Endothelial cell of hepatic sinusoid (primary cell): Measurements from ENCODE around the gene FARS2.

ENCODE experiments used
- in situ Hi-C: cut with HindIII; loops from 2 replicates; pipeline ENCODE4 v1.10.0; 2017; ENCODE audit warnings: low sequenced_read_pairs

The FARS2 gene

GRCh38 chr6:5365436-5366195 lies 104.3 kb downstream of the FARS2 start:
- in situ Hi-C loops, result no loop called here

GRCh38 chr6:5366941-5367340 lies 105.6 kb downstream of the FARS2 start:
- in situ Hi-C loops, result no loop called here

DNA sequence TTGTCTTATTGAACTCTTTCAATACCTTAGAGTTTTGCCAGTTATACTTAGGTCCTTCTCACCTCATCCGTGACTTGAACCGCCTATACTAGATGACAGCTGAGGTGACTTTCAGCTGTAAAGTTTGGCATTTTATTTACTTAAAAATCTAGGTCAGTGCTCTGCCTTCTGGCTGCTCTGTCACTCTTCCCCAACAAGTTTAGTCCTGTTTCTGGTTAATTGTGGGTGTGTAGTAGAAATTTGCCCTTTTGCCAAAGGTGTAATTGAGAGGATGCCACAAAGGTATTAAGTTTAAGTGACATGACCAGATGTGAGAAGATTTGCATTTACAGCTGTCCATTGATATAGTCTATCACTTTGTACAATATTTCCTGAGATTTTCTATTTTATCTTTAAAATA lies 106.2 kb downstream of the FARS2 start:
- in situ Hi-C loops, result no loop called here

DNA sequence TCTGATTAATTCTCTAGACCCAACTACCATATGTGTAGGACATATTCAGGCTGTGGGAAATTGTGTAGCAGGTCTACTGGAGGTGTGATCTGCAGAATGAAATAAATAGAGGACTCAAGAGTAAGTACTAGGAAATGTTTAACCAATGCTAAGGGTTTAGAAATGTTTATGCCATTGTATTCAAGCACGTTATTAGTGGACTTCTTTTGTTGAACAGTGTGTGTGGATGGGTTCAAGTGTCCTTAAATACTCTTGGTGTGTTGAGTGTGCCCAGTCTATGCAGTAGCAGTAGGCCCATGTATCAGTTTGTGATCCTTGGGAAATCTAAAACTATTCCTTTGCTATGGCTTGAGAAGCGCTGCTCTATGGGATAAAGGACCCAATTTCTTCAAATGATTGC lies 112.1 kb downstream of the FARS2 start:
- in situ Hi-C loops, result no loop called here

DNA sequence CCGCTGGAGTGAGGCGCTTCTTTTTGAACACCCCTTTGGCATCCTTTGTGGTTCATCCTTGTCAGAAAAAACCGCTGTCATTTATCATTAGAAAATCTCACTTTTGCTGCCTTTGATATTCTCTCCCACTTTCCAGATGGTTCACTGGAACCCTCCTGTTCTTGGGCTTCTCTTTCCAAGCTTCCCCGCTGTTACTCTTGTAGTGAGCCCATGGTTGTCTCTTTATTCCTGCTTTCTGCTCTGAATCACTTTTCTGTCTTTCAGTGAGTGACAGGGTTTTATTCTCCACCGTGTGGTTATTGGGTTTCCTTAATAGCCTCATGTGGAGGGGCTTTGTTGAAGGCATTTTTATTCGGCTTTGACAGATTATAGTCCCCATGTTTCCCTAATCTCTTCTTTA lies 117.0 kb downstream of the FARS2 start:
- in situ Hi-C loops, result no loop called here

DNA sequence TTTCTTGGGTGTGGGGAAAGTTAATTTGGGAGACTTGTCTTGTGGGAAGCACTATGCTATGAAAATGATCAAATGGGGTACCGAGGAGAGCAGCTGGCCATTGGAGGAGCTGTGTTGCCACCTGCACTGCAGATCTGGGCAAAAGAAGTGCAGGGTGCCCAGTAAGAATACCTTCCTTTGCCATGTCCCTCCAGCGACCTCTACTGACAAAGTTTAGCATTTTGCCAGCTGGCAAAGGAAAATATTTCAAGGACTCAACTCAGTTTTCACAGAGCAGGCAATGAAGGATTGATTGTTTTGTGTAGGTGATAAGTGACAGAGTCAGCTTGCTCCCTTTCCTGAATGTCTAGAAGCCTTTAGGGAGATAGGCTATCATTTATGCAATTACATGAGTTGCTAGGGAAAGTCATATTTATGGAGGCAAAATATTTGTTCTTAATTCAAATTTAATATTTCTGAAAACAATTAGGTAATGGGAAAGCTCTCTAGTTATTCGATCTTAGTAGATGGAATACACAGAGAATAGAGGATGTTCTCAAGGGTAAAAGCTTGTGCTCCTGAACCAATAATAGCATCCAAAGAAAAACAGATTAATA lies 118.4 kb downstream of the FARS2 start:
- in situ Hi-C loops, result no loop called here

GRCh38 chr6:5383856-5384255 lies 122.5 kb downstream of the FARS2 start:
- in situ Hi-C loops, result no loop called here

DNA sequence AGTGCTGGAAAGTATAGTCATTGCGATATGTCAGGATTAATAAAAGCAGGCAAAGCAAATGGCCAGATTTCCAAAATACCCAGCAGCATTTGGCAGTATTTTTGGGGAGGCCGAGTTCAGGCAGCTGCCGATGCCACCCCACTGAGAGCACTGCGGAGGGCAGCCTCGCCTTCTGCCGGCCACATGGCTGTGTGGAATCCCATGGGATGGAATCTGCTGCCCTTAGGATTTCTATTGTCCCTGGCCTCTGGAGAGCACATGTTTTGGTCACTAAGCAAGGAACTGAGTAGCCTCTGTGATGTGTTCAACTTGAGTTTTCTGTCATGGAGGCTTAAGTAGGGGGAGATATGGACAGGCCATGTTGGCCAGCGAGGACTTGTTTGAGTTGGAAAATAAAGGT lies 123.0 kb downstream of the FARS2 start:
- in situ Hi-C loops, result no loop called here

DNA sequence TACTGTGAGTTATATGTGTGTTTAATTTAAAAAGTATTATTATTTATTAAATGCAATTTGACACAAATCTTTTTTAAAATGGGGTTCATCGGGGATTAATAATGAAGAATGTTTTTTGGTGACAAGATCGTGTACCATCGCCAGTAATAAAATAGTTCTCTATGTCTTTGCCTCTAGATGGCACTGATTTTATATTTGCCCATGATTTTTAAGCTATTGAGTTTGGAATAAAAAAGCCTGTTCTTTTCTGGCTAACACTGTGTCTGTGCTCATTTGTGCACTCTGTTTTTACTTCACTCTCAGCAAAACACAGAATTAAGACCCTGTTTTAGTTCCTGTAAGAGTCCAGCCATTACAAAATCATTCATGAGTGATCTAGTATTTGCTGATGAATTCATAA lies 127.0 kb downstream of the FARS2 start:
- in situ Hi-C loops, result no loop called here

DNA sequence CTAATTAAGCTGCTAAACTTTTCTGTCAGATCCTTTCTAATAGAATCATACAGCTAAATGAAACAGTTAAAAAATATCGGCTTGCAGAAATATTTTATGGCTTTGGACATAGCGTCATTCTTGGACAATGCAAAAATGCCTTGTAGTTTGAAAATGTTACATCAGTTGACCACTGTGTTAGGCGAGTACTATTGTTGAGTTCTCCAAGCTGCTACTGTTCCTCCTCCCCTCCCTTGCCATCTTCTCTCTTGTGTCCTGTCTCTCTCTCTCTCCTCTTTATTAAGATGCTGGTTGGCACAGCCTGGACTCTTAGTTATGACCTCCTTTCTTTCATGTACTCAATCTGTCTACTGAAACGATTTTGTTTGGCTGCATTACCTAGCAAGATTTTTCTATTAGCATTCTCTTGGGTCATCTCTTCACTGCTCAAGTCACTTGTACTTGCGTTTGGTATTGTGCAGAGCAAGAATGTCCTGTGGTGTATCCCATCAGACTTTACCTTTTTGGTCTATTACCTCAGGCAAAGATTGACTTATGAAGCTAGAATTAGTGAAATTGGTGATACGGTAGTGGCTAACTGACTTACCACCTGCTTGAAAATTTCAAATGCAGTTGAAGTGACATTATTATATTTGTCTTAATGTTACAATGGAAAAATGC lies 127.9 kb downstream of the FARS2 start:
- in situ Hi-C loops, result no loop called here

- in situ Hi-C loops, result loop anchor here (5.0 kb wide), 1 partner anchor 53 kb away; no protein-coding TSS in a partner anchor
These were observed 128.9 kb downstream of the FARS2 start for GRCh38 chr6:5390177-5390576.

DNA sequence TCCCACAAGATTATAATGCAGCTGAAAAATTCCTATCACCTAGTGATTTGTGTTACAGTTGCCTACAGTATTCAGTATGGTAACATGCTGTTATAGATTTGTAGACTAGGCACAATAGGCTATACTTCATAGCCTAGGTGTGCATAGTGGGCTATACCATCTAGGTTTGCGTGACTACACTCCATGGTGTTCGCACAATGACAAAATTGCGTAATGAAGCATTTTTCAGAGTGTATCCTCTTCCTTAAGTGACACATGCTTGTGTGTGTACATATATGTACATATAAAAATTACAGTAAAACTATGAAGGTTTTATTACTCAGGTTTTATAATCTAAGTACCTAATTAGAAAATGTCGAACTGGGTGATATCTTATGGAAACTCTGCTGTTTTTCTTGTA lies 133.0 kb downstream of the FARS2 start:
- in situ Hi-C loops, result loop anchor here (5.0 kb wide), 1 partner anchor 57 kb away; no protein-coding TSS in a partner anchor

- in situ Hi-C loops, result no loop called here
These were observed 134.4 kb downstream of the FARS2 start for GRCh38 chr6:5395719-5396118.

DNA sequence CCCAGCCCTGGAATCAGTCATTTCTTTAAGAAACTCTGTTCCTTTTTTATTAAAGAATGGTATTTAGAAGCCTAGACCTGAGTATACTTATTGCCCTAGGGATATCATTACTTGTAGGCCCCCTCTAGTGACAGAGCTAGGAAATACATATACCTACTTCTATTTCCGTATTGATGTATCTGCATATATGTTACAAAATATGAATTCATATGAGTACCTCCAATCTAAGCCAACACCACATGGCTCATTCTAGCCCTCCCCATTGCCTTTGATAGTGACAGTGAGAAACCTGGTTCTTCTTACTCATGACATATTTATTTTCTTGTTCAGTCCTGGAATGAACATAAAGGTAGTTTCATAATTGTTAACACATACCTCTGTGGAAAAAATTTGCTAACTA lies 137.2 kb downstream of the FARS2 start:
- in situ Hi-C loops, result no loop called here

DNA sequence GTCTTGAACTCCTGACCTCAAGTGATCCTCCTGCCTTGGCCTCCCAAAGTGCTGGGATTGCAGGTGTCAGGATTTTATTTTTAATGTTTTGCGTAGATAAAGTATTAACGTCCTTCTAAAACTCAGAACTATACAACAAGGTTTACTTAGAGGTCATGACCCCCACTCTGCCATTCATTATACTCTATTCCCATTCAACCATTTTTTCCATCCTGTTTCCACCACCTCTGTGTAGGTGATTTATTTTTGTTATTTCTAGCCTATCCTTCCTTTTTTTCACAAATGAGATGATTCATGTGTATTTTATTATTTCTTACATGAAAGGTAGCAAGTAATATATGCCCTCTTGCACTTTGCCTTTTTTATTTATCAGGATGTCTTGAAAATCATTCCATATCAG lies 138.1 kb downstream of the FARS2 start:
- in situ Hi-C loops, result no loop called here

- in situ Hi-C loops, result loop anchor here (5.0 kb wide), 1 partner anchor 260 kb away; no protein-coding TSS in a partner anchor
These were observed 140.8 kb downstream of the FARS2 start for GRCh38 chr6:5401845-5402738.

- in situ Hi-C loops, result loop anchor here (5.0 kb wide), 1 partner anchor 261 kb away; no protein-coding TSS in a partner anchor
These were observed 141.8 kb downstream of the FARS2 start for GRCh38 chr6:5403076-5403475.

GRCh38 chr6:5403609-5404008 lies 142.3 kb downstream of the FARS2 start:
- in situ Hi-C loops, result loop anchor here (5.0 kb wide), 1 partner anchor 261 kb away; no protein-coding TSS in a partner anchor

DNA sequence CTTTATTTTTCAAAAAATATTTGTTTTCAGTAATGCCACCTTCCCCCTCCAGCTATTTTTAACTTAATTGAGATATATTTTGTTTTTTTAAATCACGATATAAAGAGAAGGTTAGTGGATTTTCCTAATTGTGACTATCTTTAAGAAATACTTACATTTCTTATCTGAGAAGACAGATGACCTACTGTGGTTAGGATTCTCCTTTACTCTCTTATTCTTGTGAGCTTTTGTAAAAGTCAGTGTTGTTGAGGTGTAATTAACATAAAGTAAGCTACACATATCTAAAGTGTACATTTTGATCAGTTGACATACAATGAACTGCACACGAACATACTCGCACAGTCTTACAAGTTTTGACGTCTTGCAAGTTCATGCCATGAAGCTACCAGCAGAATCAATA lies 144.7 kb downstream of the FARS2 start:
- in situ Hi-C loops, result no loop called here

DNA sequence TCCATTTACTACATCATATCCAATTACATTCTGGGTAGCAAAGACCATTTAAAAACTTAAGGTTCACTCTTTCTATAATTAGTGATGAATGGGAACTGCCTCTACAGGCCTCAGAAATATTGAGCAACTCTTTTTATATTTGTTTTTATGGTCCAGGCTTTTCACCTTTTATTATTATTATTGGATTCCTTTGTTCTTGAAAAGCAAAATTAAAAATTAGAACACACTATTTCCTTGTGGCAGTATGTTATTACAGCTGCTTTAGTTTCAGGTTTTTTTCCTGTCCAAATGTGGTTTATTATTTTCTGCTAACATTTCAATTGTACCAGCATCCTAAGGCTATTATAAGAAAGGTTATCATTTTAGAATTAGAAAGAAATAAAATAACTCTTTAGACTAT lies 150.1 kb downstream of the FARS2 start:
- in situ Hi-C loops, result no loop called here

DNA sequence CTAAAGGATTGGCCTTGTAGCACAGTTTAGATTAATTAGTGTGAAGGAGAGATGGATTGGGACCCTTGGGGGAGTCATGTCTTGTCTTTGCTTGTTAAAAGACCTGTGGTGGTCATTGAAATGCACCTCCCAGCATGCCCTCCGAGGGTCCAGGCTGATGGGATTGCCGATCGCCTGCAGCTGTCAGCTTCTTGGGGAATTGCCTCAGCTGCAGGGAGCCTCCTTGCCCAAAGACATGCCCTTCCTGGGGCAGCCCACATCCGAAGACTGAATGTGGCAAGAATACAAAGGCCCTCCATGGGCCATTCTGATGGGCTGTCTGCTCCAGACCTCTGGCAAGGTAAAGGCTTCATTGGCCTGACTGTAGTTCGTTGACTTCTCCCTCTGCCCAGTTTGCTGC lies 150.7 kb downstream of the FARS2 start:
- in situ Hi-C loops, result no loop called here
